HG02970 (cell line): ENCODE measurements around the gene FANCG.

Source experiments
- ATAC-seq: cut with Tn5 transposase; IDR thresholded peaks from one replicate; pipeline ENCODE4 v1.9.1; 2021; ENCODE audit warnings: mild to moderate bottlenecking, moderate library complexity, moderate number of reproducible peaks; ENCODE audit not compliant: unreplicated experiment, low FRiP score

The FANCG gene

DNA sequence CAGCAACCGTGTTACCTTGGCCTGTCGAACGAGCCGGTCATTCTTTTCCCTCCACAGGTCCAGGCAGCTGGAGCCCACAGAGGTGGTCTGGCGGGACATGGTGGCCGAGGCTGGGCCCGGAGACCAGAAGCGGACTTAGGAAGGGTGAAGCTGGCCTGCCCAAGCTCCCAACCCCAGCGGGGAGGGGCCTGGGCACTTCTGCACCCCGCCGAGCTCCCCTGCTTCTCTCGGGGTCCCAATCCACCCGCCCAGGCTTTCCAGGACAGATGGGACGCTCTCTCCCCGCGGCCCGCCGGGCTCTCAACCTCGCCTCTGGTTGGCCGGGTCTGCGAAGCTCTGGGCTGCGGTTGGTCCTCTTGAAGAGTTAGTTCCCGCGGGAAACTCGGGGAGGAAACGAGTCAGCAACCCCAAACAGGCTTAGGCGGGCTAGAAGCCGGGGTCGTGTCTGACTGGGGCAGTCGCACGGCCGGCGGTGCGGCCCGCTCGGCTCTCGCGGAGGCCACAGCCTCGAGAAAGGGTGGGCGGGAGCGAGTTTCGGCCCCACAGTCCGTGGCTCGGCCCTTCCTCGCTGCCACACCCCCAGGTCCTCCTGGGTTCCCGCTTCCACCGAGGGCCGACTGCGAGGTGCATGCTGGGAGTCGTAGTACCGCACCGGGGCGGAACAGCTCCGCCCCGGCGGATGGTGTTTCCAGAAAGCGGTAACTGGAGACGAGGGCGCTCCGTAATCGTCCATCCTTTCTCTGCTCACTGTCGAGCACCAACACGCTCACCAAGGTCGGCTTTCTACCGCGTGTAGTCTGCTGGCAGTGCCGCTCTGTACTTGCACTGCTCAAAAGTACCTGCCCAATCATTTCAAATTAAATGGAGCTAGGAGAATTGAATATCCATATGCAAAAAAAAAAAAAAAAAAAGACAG lies at the start of gene FANCG:
Gene FANCG (minus strand): TSS at position 517 of the 916 bp plus-strand sequence. CDS start 418 bp downstream, at position 99.
- ATAC-seq: peak; percentile 96

- peak; percentile 43 for ATAC-seq
Observed at GRCh38 chr9:35116898-35117551, 37.3 kb upstream of the FANCG start.

- ATAC-seq: no peak
Observed at GRCh38 chr9:35116539-35116897, 36.8 kb upstream of the FANCG start.

DNA sequence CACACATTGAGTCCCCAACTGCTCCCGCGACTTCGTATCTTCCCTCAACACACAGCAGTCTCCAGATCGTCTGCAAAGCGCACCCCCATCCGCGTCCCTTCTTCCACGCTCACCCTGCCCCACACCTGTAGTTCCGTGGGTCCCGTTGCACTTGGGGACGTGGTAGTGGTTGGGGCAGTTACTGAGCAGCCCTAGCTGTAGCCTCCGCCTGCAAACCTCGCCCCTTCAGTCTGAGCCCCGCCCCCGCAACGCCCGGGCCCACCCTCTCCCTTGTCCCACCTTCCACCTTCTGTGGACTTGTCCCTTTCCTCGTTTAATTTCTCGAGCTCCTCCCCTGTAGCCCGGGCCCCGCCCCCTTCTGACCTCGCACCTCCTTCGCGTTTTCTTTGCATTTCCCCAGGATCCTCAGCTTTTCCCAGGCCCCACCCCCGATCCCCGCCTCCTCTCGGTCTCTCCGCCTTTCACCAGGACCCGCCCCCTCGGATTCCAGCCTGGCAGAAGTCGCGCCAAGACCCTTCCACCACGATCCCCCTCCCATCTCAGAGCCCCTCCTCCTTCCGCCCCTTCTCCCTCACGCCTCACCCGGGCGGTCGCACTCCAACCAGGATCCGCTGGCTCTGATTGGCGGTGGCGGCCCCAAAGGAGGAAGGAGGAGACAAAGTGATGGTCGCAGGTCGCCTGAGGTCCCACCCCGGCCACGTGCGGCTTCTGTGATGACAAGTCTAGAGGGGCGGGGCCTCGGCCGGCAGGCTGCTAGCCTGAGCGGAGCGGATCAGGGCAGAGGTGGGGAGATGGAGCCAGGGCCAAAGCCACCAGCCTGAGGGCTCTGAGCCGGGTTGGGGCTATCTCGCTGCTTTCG lies 36.2 kb upstream of the FANCG start, which contains the start of gene ATOSB:
Gene ATOSB (minus strand): TSS at position 183 of the 859 bp plus-strand sequence. CDS start 7,588 bp downstream, outside the sequence.
- ATAC-seq: peak; percentile 65

- ATAC-seq: no peak
Observed at GRCh38 chr9:35114840-35115628, 35.3 kb upstream of the FANCG start.

DNA sequence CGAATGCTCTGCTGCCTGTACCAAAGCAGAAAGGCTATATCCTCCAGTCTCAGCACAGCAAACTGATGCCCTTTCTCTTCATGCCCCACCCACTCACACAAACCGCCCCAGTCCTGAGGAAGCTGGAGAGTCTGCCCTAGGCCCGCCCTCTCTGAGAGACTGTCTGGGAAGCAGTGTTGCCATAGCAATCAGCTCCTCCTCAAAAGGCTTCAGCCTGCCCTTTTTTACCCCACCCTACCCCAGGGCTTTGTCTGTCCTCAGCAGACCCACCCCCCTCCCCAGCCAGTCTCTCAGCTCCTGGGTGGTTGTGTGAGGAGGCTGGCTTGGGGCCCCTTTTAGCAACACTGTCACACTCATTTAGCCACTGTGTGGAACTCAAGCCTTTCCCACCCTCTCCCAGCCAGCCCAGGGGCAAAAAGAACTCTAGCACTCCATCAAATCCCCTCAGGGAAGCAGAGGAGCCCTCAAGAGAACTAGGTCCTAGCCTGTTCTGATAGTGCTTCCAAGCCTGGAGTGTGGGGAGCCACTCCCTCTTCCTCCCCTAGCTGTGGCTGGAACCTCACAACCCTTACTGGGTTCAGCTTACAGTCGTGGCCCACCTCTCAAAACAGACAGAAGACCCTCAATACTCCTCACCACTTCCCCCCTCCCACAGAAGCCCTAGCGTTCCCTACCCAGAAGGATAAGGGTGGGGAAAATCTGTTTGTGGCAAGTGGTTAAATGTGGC lies 34.5 kb upstream of the FANCG start:
- ATAC-seq: no peak

GRCh38 chr9:35112257-35113020 lies 32.7 kb upstream of the FANCG start:
- ATAC-seq: no peak

DNA sequence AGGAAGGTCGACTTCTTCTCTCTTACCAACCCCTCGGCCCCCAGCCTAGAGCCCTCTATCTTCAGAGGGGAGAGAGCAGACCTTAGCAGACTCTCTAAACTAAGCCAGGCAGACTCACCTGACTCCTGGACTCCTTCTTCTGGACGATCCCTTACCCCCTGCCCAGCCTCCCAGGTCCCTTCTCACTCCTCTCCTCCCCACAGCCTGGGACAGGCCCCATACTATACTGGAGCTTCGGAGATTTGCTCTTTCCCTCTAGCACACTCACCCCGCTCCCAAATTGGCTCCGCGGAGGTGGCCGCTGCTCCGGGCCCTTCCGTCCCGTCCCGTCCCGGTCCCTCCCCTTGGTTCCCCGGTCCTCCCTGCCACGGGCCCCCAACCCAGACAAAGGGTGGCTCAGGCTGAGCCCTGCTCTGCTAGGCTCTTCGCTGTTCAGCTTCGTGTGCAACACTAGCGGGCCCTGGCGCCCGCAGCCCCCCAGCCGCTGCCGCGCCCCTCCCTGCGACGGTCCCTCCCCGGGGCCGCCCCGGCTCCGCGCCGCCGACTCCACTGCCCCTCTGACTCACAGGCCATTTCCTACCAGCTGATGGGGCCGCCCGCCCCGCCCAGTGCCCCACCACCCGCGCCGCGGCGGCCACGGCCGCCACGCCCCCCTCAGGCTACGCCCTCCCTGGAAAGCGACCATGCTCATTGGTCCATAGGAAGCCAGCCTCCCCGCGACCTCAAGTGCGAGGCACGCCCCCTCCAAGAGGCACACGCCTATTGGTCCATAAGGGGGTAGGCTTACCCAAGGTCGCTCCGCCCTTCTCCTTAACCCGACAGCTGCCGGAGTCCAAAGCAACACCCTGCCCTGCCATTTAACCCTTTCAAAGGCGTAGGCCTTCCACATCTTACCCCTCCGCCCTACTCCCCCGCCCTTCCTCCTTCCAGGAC lies 31.5 kb upstream of the FANCG start:
- peak; percentile 69 for ATAC-seq

DNA sequence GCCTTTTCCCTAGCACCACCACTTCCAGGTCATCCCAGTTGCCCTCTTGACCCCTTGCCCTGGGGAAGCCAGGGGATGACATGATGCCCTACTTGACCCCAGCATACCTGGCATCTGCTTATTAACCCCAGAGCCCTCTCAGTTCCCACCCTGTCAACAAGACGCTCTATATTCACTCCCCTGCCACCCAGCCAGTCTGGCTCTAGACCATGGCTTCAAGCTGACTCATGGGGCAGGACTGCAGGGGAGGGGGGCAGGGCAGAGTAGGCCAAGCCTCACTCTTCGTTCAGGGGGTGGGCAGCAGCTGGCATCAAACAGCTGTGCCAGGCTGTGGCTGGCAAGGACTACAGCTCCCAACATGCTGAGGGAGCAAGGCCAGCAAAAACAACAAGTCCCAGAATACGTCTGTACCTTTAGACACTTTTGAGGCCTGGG lies 30.6 kb upstream of the FANCG start:
- no peak for ATAC-seq

- no peak for ATAC-seq
Observed at GRCh38 chr9:35108946-35109575, 29.3 kb upstream of the FANCG start.

DNA sequence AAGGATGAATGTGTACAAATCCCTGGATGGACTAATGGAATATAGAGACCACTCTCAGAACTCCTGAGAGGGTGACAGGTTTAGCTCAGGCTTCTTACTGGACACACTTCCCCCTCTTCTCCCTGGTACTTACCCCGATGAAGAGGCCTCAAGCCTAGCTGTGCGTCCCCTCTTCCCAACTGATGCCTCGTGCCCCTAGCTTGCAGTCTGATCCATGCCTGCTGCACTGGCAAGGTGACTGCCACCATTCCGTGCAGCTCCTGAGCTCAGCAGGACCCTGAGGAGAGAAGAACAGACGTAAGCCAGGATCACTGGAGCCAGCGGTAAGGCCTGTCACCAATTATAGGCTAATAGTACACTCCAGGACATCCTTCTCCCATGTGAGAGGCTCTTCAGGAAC lies 28.7 kb upstream of the FANCG start:
- no peak for ATAC-seq

- no peak for ATAC-seq
Observed at GRCh38 chr9:35107297-35108290, 27.9 kb upstream of the FANCG start.

DNA sequence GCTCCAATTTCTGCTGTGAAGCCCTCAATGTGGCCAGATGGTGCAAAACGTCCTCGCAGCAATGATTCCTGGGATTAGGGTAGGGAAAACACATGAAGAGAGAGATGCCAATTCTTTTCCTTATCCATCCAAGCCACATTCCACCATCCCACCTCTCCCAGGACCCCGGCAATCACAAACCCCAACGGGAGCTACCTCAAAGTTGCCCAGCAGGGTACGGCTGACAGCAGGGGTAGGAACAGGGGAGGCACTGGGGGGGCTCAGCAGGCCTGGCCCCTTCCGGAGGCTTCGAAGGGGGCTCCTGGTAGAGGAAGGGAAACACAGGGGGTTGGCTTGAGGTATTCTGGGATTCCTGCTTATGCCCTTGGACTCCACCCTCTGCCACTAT lies 26.6 kb upstream of the FANCG start:
- ATAC-seq: no peak

DNA sequence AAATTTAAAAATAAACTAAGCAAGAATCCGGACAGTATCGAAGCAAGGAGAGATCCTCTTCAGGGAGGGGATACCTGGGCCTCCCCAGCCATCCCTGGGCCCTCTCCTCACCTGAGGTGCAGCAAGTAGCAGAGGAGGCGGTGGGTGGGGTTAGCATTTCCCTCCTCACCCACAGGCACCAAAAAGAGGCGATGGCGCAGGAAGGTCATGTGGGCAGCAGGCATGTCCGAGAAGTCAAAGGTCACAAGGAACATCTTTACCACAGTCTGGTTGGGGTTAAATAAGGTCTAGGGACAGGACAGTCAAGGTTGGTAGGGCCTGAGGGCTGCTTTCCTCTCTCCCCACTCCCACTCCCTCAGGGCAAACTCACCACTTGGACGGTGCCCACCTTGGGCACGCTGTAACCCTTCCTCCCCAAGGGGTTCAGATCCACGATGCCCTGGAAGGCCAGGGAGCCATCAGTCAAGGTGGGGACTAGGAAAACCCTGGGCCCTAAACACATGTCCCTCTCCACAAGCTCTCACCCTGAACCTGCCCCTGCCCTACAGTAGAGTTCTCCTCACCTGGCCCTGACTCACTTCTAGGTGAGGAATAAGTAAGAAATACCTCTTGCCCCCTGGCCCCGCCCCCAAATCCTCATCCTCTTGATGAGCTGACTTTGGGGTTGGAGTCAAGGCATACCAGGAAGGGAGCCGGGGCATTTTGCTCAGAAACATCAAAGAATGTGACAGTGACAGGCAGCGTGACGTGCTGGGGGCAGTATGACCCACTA lies 26.0 kb upstream of the FANCG start:
- no peak for ATAC-seq

- no peak for ATAC-seq
Observed at GRCh38 chr9:35105126-35105525, 25.4 kb upstream of the FANCG start.
